Umbilical cord (tissue), 2 donors: ENCODE measurements around the gene NEURL2. TPM values are rescaled to one million over a fixed set of nuclear protein-coding genes. Genes with fewer than 3 reads are reported as not detected.
"Not testable (repeated sequence)": the region's sequence is repeated elsewhere in the genome, so short reads cannot be mapped to it uniquely, and the experiment has no call there.

Experiments
- DNase-seq: peaks from one replicate; pipeline ENCODE4 v3.0.0-alpha.2; 2015; ENCODE audit warnings: low spot score
- total RNA-seq: library from RNA; depleted of rRNA; stranded (reverse); fragments of >200 nt; gene quantifications from one replicate; pipeline ENCODE4 v1.2.3, GENCODE V29; 2014; ENCODE audit warnings: low replicate concordance; ENCODE audit not compliant: insufficient read depth

Gene NEURL2
- 1.9 TPM for total RNA-seq

GRCh38 chr20:45890985-45891983 is at the start of gene NEURL2, which contains the start of gene CTSA:
Gene NEURL2 (minus strand): TSS chr20:45891208. CDS start chr20:45890991, 217 bp downstream.
Gene CTSA (plus strand): TSS chr20:45891335. CDS start chr20:45891569, 234 bp downstream.
- peak; percentile 93 for DNase-seq

- DNase-seq: no peak
Measured at GRCh38 chr20:45940469-45940868, 49.5 kb upstream of the NEURL2 start.

GRCh38 chr20:45940053-45940452 is 49.0 kb upstream of the NEURL2 start:
- DNase-seq: no peak

GRCh38 chr20:45938727-45939438 is 47.9 kb upstream of the NEURL2 start:
- no peak for DNase-seq

GRCh38 chr20:45937765-45938164 is 46.8 kb upstream of the NEURL2 start:
- DNase-seq: no peak

- DNase-seq: no peak
Measured at GRCh38 chr20:45935416-45936046, 44.5 kb upstream of the NEURL2 start.

- peak; percentile 99 for DNase-seq
Measured at GRCh38 chr20:45934586-45935415, 43.8 kb upstream of the NEURL2 start, which contains the start of gene PCIF1. Gene PCIF1 (plus strand): TSS chr20:45934683. CDS start chr20:45939000, 4,317 bp downstream.

- peak; percentile 82 for DNase-seq
Measured at GRCh38 chr20:45934046-45934585, 43.1 kb upstream of the NEURL2 start.

- DNase-seq: peak; percentile 74
Measured at GRCh38 chr20:45933266-45934045, 42.4 kb upstream of the NEURL2 start.

GRCh38 chr20:45931680-45932079 is 40.7 kb upstream of the NEURL2 start:
- DNase-seq: not testable (repeated sequence)

- no peak for DNase-seq
Measured at GRCh38 chr20:45927071-45927878, 36.3 kb upstream of the NEURL2 start.

GRCh38 chr20:45926731-45927070 is 35.7 kb upstream of the NEURL2 start:
- no peak for DNase-seq

GRCh38 chr20:45925821-45926506 is 35.0 kb upstream of the NEURL2 start:
- no peak for DNase-seq

- peak; percentile 94 for DNase-seq
Measured at GRCh38 chr20:45924391-45925261, 33.6 kb upstream of the NEURL2 start.

- no peak for DNase-seq
Measured at GRCh38 chr20:45921337-45922189, 30.6 kb upstream of the NEURL2 start.
